K562 (cell line): ENCODE measurements around the gene RPL18A. TPM values are rescaled to one million over a fixed set of nuclear protein-coding genes. Genes with fewer than 3 reads are reported as not detected.

ENCODE experiments used
- HEY1 ChIP-seq: fragments of 250-450 bp; sonication (Bioruptor Pico); IDR thresholded peaks from 2 replicates; pipeline ENCODE4 v1.5.0; 2020; ENCODE audit warnings: mild to moderate bottlenecking, moderate library complexity, borderline replicate concordance
- JUNB ChIP-seq: fragments of 450-650 bp; formaldehyde crosslinking; conservative IDR thresholded peaks from 2 replicates; pipeline ENCODE4 v1.4.0; 2020; ENCODE audit warnings: mild to moderate bottlenecking
- KLF13 ChIP-seq: fragments of 450-650 bp; IDR thresholded peaks from 2 replicates; pipeline ENCODE4 v1.6.1; 2016; ENCODE audit warnings: missing genetic modification characterization, low read depth, mild to moderate bottlenecking, missing compliant biosample characterization, moderate library complexity, borderline replicate concordance
- NCOA6 ChIP-seq: fragments of 450-650 bp; IDR thresholded peaks from 2 replicates; pipeline ENCODE4 v1.6.1; 2017; ENCODE audit warnings: mild to moderate bottlenecking
- PHF8 ChIP-seq: fragments of 200-600 bp; sonication (generic); IDR thresholded peaks from 2 replicates; pipeline ENCODE4 v1.6.1; 2012; ENCODE audit warnings: mixed run types, mild to moderate bottlenecking, inconsistent platforms, low read length, moderate library complexity, borderline replicate concordance
- RAD51 ChIP-seq: fragments of 450-650 bp; IDR thresholded peaks from 2 replicates; pipeline ENCODE4 v1.7.1; 2016; ENCODE audit warnings: low read depth, mild to moderate bottlenecking, borderline replicate concordance
- RBM34 ChIP-seq: fragments of 200-400 bp; formaldehyde crosslinking; IDR thresholded peaks from 2 replicates; pipeline ENCODE4 v1.6.1; 2018; ENCODE audit warnings: low read length, borderline replicate concordance; ENCODE audit not compliant: insufficient read depth
- SRF ChIP-seq, 2 experiments: fragments of 250-450, 450-650 bp in 1 of 2; sonication (Bioruptor Pico) in 1 of 2; sonication (generic) in 1 of 2; formaldehyde crosslinking; IDR thresholded peaks; 2 replicates each; pipeline versions ENCODE4 v1.5.0 to v1.5.1; 2020 to 2022; ENCODE audit warnings: mild to moderate bottlenecking in 1 of 2, missing genetic modification reagents in 1 of 2
- TCF3 ChIP-seq: sonication (generic); formaldehyde crosslinking; IDR thresholded peaks from 2 replicates; pipeline ENCODE4 v1.4.0; 2020; ENCODE audit warnings: mild to moderate bottlenecking, missing genetic modification reagents
- ZNF121 ChIP-seq: sonication (generic); formaldehyde crosslinking; conservative IDR thresholded peaks from 2 replicates; pipeline ENCODE4 v1.8.0; 2022; ENCODE audit warnings: missing genetic modification reagents
- ZNF165 ChIP-seq: fragments of 250-450 bp; sonication (Bioruptor Pico); IDR thresholded peaks from 2 replicates; pipeline ENCODE4 v1.4.0; 2020; ENCODE audit warnings: borderline replicate concordance
- ZNF24 ChIP-seq: fragments of 450-650 bp; IDR thresholded peaks from 2 replicates; pipeline ENCODE4 v1.6.1; 2016
- ZNF445 ChIP-seq: fragments of 250-450 bp; sonication (Bioruptor Pico); IDR thresholded peaks from 2 replicates; pipeline ENCODE4 v1.4.0; 2020; ENCODE audit warnings: low read depth, mild to moderate bottlenecking, moderate library complexity
- ZNF696 ChIP-seq: fragments of 250-450 bp; sonication (Bioruptor Pico); conservative IDR thresholded peaks from 2 replicates; pipeline ENCODE4 v1.4.0; 2020; ENCODE audit warnings: mild to moderate bottlenecking, moderate library complexity
- polyA plus RNA-seq, 8 experiments: library from polyadenylated mRNA; depleted of rRNA in 4 of 8; stranded (reverse) in 5 of 8; unstranded in 3 of 8; fragments of >200 nt; fragmentation: Nextera tagmentation in 2 of 8; fragmentation: Illumina TruSeq in 1 of 8; extraction: Ambion mirVana in 2 of 8; extraction: Trizol in 1 of 8; gene quantifications; 2 replicates each; pipeline versions ENCODE4 v1.2.1 to v1.2.3, GENCODE V29; 2011 to 2014; ENCODE audit warnings: inconsistent platforms in 1 of 8, missing spikeins in 1 of 8
- total RNA-seq, 7 experiments: library from RNA; depleted of rRNA in 6 of 7; stranded (reverse); fragments of >200 nt in 6 of 7; fragmentation: Illumina TruSeq in 2 of 7; extraction: Trizol in 2 of 7; gene quantifications; 2 replicates each; pipeline versions ENCODE4 v1.2.1 to v1.2.3, GENCODE V29; 2011 to 2021; ENCODE audit warnings: low replicate concordance in 1 of 7
- TF ChIP-seq, protein P1 (sequence below): fragments of 250-450 bp; sonication (Bioruptor Pico); IDR thresholded peaks from 2 replicates; pipeline ENCODE4 v1.9.0; 2021; ENCODE audit warnings: mild to moderate bottlenecking, inconsistent platforms
- TF ChIP-seq, protein P2 (sequence below): sonication (generic); formaldehyde crosslinking; IDR thresholded peaks from 2 replicates; pipeline ENCODE4 v1.8.0; 2022; ENCODE audit warnings: mild to moderate bottlenecking, missing genetic modification reagents
- TF ChIP-seq, protein P3 (sequence below): fragments of 250-450 bp; sonication (Bioruptor Pico); IDR thresholded peaks from 2 replicates; pipeline ENCODE4 v1.5.0; 2021; ENCODE audit warnings: mild to moderate bottlenecking, borderline replicate concordance
- TF ChIP-seq, protein P4 (sequence below): fragments of 450-650 bp; IDR thresholded peaks from 2 replicates; pipeline ENCODE4 v1.6.1; 2016; ENCODE audit warnings: low read depth, mild to moderate bottlenecking, moderate library complexity
- TF ChIP-seq, protein P5 (sequence below): sonication (generic); formaldehyde crosslinking; IDR thresholded peaks from 2 replicates; pipeline ENCODE4 v1.8.0; 2022; ENCODE audit warnings: mild to moderate bottlenecking, missing genetic modification reagents

Gene RPL18A
- total and polyA plus RNA-seq, 9 of the 15 experiments (the other 6 are each of a cell fraction or from before 2014, with no cell fraction given), result 626 to 2,882 (median 1,895) TPM

DNA sequence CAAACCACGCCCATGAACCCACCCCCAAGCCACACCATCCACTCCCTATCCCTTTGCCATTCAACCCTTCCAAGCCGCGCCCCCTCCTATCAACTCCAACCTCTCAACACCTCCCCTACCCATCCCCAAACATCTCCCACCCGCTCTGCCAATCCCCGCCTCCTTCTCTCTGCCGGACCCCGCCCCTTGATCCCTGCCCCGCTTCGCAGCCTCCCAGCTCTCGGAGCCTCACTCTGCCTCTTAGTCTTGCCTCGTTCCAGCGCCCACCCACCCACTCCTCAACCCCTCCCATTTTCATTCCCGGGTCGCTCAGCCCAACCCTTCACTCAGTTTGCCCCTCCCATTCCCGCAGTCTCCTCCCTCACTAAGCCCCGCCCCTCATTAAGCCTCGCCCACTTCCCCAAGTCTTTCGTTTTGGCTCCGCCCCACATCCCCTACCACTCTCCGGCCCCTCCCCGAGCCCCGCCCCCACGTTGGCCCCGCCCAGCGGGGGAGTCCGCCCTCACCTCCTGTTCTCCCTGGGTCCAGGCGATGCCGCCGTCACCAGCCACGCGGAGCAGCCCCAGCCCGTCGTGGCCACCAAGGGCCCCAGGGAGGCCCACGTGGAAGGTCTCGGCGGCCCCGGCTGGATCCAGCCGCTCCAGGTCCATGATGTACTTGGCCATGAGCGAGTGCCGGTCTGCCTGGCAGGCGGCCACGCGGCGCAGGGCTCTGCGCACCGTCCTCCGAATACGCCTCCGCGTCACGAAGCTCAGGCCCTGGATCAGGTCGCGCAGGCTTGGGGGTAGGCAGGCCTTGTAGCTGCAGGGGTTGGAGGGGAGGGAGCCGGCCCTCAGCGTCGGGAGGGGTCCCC is 17.7 kb upstream of the RPL18A start (continued):
- TF ChIP-seq, protein P1, sequence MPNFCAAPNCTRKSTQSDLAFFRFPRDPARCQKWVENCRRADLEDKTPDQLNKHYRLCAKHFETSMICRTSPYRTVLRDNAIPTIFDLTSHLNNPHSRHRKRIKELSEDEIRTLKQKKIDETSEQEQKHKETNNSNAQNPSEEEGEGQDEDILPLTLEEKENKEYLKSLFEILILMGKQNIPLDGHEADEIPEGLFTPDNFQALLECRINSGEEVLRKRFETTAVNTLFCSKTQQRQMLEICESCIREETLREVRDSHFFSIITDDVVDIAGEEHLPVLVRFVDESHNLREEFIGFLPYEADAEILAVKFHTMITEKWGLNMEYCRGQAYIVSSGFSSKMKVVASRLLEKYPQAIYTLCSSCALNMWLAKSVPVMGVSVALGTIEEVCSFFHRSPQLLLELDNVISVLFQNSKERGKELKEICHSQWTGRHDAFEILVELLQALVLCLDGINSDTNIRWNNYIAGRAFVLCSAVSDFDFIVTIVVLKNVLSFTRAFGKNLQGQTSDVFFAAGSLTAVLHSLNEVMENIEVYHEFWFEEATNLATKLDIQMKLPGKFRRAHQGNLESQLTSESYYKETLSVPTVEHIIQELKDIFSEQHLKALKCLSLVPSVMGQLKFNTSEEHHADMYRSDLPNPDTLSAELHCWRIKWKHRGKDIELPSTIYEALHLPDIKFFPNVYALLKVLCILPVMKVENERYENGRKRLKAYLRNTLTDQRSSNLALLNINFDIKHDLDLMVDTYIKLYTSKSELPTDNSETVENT (CRISPR knock-in tag), result peak; percentile 68; the same call in 1 of the 2 replicates
- TF ChIP-seq ZNF24 (no peak), ZNF165 (CRISPR knock-in tag) (no peak), HEY1 (CRISPR knock-in tag) (no peak), TCF3 (CRISPR knock-in tag) (no peak), KLF13 (no peak), ZNF445 (CRISPR knock-in tag) (no peak), NCOA6 (no peak; the same call in 1 of the 2 replicates), SRF (CRISPR knock-in tag; IDR thresholded peaks at IDR 0.05) (peak in 1 of 2 experiments; percentile 34; a peak in 1 of 4 replicates), ZNF696 (CRISPR knock-in tag) (no peak), RBM34 (no peak), PHF8 (peak; percentile 77; the same call in 1 of the 2 replicates), RAD51 (no peak), ZNF121 (CRISPR knock-in tag) (0 out of 2 replicates have a peak, but pooled peaks have one; percentile 13), JUNB (no peak)
- TF ChIP-seq, protein P2, sequence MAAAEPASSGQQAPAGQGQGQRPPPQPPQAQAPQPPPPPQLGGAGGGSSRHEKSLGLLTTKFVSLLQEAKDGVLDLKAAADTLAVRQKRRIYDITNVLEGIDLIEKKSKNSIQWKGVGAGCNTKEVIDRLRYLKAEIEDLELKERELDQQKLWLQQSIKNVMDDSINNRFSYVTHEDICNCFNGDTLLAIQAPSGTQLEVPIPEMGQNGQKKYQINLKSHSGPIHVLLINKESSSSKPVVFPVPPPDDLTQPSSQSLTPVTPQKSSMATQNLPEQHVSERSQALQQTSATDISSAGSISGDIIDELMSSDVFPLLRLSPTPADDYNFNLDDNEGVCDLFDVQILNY, result peak; percentile 93; the same call in 1 of the 2 replicates
- TF ChIP-seq, protein P3, sequence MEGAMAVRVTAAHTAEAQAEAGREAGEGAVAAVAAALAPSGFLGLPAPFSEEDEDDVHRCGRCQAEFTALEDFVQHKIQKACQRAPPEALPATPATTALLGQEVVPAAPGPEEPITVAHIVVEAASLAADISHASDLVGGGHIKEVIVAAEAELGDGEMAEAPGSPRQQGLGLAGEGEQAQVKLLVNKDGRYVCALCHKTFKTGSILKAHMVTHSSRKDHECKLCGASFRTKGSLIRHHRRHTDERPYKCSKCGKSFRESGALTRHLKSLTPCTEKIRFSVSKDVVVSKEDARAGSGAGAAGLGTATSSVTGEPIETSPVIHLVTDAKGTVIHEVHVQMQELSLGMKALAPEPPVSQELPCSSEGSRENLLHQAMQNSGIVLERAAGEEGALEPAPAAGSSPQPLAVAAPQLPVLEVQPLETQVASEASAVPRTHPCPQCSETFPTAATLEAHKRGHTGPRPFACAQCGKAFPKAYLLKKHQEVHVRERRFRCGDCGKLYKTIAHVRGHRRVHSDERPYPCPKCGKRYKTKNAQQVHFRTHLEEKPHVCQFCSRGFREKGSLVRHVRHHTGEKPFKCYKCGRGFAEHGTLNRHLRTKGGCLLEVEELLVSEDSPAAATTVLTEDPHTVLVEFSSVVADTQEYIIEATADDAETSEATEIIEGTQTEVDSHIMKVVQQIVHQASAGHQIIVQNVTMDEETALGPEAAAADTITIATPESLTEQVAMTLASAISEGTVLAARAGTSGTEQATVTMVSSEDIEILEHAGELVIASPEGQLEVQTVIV, result no peak
- TF ChIP-seq, protein P4, sequence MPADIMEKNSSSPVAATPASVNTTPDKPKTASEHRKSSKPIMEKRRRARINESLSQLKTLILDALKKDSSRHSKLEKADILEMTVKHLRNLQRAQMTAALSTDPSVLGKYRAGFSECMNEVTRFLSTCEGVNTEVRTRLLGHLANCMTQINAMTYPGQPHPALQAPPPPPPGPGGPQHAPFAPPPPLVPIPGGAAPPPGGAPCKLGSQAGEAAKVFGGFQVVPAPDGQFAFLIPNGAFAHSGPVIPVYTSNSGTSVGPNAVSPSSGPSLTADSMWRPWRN, result no peak
- TF ChIP-seq, protein P5, sequence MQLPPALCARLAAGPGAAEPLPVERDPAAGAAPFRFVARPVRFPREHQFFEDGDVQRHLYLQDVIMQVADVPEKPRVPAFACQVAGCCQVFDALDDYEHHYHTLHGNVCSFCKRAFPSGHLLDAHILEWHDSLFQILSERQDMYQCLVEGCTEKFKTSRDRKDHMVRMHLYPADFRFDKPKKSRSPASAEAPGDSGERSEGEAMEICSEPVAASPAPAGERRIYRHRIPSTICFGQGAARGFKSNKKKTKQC (CRISPR knock-in tag), result peak; percentile 96
